Neutrophil (primary cell): ENCODE results near the gene RAPGEF1.

Experiments
- H3K27ac ChIP-seq: fragments of 200-600 bp; sonication (generic); 2 replicates; pipeline ENCODE4 v1.5.1; 2016; ENCODE audit warnings: mild to moderate bottlenecking, moderate library complexity
- H3K27me3 ChIP-seq: fragments of 200-600 bp; sonication (generic); 2 replicates; pipeline ENCODE4 v1.6.0; 2016; ENCODE audit warnings: mild to moderate bottlenecking
- H3K36me3 ChIP-seq: fragments of 200-600 bp; sonication (generic); 2 replicates; pipeline ENCODE4 v1.5.1; 2017
- H3K4me1 ChIP-seq, 2 experiments: fragments of 200-600 bp in 1 of 2; sonication (generic) in 1 of 2; 1 replicate in 1 of 2; 2 replicates in 1 of 2; pipeline versions ENCODE4 v1.5.1 to v1.6.1; 2013 to 2016; ENCODE audit warnings: low read depth in 1 of 2, low read length in 1 of 2, mild to moderate bottlenecking in 1 of 2, moderate library complexity in 1 of 2; ENCODE audit not compliant: control insufficient read depth in 1 of 2, insufficient read depth in 1 of 2
- H3K4me3 ChIP-seq, 2 experiments: fragments of 200-600 bp in 1 of 2; sonication (generic) in 1 of 2; 1 replicate in 1 of 2; 2 replicates in 1 of 2; pipeline ENCODE4 v1.5.1; 2013 to 2016; ENCODE audit warnings: low read depth in 1 of 2, low read length in 1 of 2, mild to moderate bottlenecking in 1 of 2, moderate library complexity in 1 of 2
- H3K9me3 ChIP-seq: fragments of 200-600 bp; sonication (generic); 2 replicates; pipeline ENCODE4 v1.5.1; 2016
- TF ChIP-seq, protein P1 (sequence below): fragments of 200-600 bp; sonication (generic); IDR thresholded peaks from 2 replicates; pipeline ENCODE4 v1.5.1; 2016; ENCODE audit warnings: antibody characterized with exemption

Gene RAPGEF1

DNA sequence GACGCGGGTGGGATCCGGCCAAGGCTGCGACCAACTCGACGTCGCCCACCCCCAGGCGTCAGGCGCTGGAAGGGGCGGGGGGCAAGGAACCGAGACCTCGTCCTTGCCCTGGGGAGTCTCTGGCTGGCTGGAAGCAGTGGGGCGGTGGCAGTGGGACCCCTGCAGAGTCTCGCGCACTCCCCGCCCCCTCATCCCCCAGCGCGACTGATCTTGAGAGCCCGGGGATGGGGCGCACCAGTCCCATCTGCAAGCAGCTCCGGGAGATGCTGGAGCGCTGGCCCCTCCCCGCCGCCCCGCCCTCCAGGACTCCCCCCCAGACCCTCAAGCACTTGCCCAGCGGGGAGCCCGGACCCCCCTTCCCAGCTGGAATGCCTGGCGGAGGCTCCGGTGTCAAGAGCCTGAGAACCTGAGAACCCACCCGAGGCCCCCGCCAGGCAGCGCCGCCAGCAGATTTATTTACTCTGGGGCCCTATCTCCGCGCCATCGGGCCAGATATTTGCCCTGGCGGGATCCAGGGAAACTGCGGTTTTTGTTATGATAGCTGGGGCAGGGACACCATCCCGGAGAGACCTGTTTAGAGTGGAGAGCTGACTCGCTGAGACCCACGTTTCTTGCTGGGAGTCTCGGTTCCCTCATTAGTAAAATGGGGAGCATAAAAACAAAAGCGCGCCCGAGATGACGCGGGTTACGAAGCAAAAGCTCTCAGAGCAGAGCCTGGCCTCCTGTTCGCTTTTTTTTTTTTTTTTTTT lies 193.4 kb downstream of the RAPGEF1 start:
- H3K4me3 ChIP-seq: no peak overlapping the region
- H3K4me1 ChIP-seq: no peaks in the 10 kb centered on the region
- no peaks in the 10 kb centered on the region for H3K9me3 ChIP-seq
- no peaks in the 10 kb centered on the region for H3K36me3 ChIP-seq
- H3K27ac ChIP-seq: no peak overlapping the region
- peaks cover 83% of the 10 kb centered on the region for H3K27me3 ChIP-seq
- TF ChIP-seq, protein P1, sequence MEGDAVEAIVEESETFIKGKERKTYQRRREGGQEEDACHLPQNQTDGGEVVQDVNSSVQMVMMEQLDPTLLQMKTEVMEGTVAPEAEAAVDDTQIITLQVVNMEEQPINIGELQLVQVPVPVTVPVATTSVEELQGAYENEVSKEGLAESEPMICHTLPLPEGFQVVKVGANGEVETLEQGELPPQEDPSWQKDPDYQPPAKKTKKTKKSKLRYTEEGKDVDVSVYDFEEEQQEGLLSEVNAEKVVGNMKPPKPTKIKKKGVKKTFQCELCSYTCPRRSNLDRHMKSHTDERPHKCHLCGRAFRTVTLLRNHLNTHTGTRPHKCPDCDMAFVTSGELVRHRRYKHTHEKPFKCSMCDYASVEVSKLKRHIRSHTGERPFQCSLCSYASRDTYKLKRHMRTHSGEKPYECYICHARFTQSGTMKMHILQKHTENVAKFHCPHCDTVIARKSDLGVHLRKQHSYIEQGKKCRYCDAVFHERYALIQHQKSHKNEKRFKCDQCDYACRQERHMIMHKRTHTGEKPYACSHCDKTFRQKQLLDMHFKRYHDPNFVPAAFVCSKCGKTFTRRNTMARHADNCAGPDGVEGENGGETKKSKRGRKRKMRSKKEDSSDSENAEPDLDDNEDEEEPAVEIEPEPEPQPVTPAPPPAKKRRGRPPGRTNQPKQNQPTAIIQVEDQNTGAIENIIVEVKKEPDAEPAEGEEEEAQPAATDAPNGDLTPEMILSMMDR: no peak

DNA sequence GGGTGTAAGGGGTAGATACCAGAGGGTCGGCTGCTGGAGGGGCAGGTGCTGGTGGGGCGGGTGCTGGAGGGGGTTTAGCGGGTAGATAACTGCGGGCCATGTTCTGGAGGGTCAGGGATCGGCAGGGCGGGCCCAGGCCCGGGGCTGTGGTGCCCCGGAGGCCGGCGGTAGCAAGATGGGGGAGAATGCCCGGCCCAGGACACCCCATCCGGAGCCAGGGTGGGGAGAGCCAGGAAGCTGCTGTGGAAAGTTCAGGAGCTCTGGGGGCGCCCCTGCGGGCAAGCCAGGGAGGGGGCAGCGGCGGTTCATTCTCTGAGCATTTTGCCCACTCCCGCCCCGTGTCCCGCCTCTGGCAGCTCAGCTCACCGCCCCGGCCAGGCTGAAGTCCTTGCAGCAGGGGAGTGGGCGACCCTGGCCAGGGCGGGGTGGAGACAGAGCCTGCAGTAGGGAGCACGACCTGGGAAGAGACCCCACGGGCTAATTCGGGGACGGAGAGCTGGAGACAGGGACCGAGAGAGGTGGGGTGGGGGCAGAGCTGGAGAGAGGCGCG lies 194.0 kb downstream of the RAPGEF1 start:
- no peaks in the 10 kb centered on the region for H3K4me1 ChIP-seq

GRCh38 chr9:131545003-131545785 lies 194.7 kb downstream of the RAPGEF1 start, which contains the start of gene PRRT1B:
Gene PRRT1B, plus strand, starts transcription at chr9:131545523. Its CDS starts 93 bp downstream, at chr9:131545616.
- TF ChIP-seq, protein P1: no peak
- Histone ChIP-seq H3K27me3 (peaks cover 87% of the 10 kb centered on the region), H3K9me3 (no peaks in the 10 kb centered on the region), H3K27ac (no peak within 1 kb of the TSS), H3K4me3 (no peak within 1 kb of the TSS), H3K4me1 (no peaks in the 10 kb centered on the region), H3K36me3 (no peaks in the 10 kb centered on the region)

More for the DNA sequence above, 194.0 kb downstream of the RAPGEF1 start:
- H3K27me3 ChIP-seq: peaks cover 88% of the 10 kb centered on the region
- no peak overlapping the region for H3K4me3 ChIP-seq
- no peaks in the 10 kb centered on the region for H3K9me3 ChIP-seq
- no peaks in the 10 kb centered on the region for H3K36me3 ChIP-seq
- H3K27ac ChIP-seq: no peak overlapping the region
- TF ChIP-seq, protein P1: no peak

GRCh38 chr9:131543141-131543540 lies 196.7 kb downstream of the RAPGEF1 start:
- TF ChIP-seq, protein P1: no peak

GRCh38 chr9:131539223-131539923 lies 200.5 kb downstream of the RAPGEF1 start:
- no peak overlapping the region for H3K4me3 ChIP-seq
- H3K27me3 ChIP-seq: peaks cover 35% of the 10 kb centered on the region
- H3K36me3 ChIP-seq: no peaks in the 10 kb centered on the region
- TF ChIP-seq, protein P1: no peak
- no peak overlapping the region for H3K27ac ChIP-seq
- no peaks in the 10 kb centered on the region for H3K4me1 ChIP-seq
- H3K9me3 ChIP-seq: no peaks in the 10 kb centered on the region

More at GRCh38 chr9:131543141-131543540, 196.7 kb downstream of the RAPGEF1 start:
- Histone ChIP-seq H3K9me3 (no peaks in the 10 kb centered on the region), H3K27me3 (peaks cover 66% of the 10 kb centered on the region), H3K4me1 (no peaks in the 10 kb centered on the region), H3K4me3 (no peak overlapping the region), H3K27ac (no peak overlapping the region), H3K36me3 (no peaks in the 10 kb centered on the region)
